Measurements from ENCODE around the gene BTF3. TPM values are rescaled to one million over a fixed set of nuclear protein-coding genes. Genes with fewer than 3 reads are reported as not detected.
"Not testable (repeated sequence)": the region's sequence is repeated elsewhere in the genome, so short reads cannot be mapped to it uniquely, and the experiment has no call there.

The BTF3 gene
- total RNA-seq, 3 donors from 2014 or later (not counting 1 experiment from before 2014, with no cell fraction given): 364 to 423 (median 391) TPM

DNA sequence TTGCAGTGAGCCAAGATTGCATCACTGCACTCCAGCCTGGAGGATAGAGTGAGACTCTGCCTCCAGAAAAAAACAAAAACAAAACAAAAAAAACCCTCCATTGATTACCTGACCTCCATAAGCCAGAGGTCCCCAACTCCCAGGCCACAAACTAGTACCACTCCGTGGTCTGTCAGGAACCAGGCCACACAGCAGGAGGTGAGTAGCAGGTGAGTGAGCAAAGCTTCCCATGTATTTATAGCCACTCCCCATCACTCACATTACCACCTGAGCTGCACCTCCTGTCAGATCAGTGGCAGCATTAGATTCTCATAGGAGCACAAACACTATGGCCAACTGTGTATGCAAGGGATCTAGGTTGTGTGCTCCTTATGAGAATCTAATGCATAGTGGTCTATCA, 13.7 kb upstream of the BTF3 start:
- H3K9me3 Mint-ChIP-seq: no peaks in the 10 kb centered on the region
- H3K4me3 Mint-ChIP-seq: no peak overlapping the region
- no peaks in the 10 kb centered on the region for H3K4me1 ChIP-seq (ENCODE audit: control insufficient read depth, insufficient read depth, low read length)
- no peak overlapping the region for H3K4me3 ChIP-seq (ENCODE audit: low read length)
- H3K9me3 ChIP-seq (ENCODE audit: control insufficient read depth, insufficient read depth, low read length): no peaks in the 10 kb centered on the region
- H3K27ac Mint-ChIP-seq: no peak overlapping the region
- no peak overlapping the region for H3K27ac ChIP-seq (ENCODE audit: low read length)
- ATAC-seq (no peak), DNase-seq (no peak)
- intact Hi-C loops (cut with micrococcal nuclease): no loop called here
- H3K27me3 ChIP-seq (ENCODE audit: control insufficient read depth, insufficient read depth, low read length): no peaks in the 10 kb centered on the region
- WGBS (ENCODE audit: insufficient coverage): 100% methylated on average over 1 of the region's 1 CpG
- no peaks in the 10 kb centered on the region for H3K4me1 Mint-ChIP-seq
- no peaks in the 10 kb centered on the region for H3K36me3 Mint-ChIP-seq
- H3K36me3 ChIP-seq (ENCODE audit: control insufficient read depth, insufficient read depth, low read length): no peaks in the 10 kb centered on the region
- TF ChIP-seq, protein P1, sequence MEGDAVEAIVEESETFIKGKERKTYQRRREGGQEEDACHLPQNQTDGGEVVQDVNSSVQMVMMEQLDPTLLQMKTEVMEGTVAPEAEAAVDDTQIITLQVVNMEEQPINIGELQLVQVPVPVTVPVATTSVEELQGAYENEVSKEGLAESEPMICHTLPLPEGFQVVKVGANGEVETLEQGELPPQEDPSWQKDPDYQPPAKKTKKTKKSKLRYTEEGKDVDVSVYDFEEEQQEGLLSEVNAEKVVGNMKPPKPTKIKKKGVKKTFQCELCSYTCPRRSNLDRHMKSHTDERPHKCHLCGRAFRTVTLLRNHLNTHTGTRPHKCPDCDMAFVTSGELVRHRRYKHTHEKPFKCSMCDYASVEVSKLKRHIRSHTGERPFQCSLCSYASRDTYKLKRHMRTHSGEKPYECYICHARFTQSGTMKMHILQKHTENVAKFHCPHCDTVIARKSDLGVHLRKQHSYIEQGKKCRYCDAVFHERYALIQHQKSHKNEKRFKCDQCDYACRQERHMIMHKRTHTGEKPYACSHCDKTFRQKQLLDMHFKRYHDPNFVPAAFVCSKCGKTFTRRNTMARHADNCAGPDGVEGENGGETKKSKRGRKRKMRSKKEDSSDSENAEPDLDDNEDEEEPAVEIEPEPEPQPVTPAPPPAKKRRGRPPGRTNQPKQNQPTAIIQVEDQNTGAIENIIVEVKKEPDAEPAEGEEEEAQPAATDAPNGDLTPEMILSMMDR (IDR thresholded peaks at IDR 0.05): no peak
- peaks cover 45 to 53% of the 10 kb centered on the region in 2 donors for H3K27me3 Mint-ChIP-seq (ENCODE audit: low read depth in 2 of 2)

DNA sequence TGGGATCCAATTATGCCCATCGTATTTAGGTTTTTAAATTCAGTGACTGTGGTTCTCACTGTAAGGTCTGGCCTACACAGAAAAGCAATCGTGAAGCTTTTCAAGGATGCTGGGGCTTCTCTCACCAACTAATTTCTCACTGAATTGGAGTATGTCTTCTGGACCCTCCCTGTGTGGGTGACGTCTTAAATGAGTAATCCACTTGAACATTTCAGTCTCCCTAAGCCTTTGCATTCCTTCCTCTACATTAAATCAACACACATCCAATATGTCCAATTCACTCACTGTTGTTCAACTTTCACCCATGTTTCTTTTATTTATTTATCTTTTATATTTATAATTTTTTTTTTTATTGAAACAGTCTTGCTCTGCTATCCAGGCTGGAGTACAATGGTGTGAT, 12.5 kb upstream of the BTF3 start:
- no peaks in the 10 kb centered on the region for H3K36me3 ChIP-seq (ENCODE audit: control insufficient read depth, insufficient read depth, low read length)
- no peaks in the 10 kb centered on the region for H3K4me1 ChIP-seq (ENCODE audit: control insufficient read depth, insufficient read depth, low read length)
- H3K36me3 Mint-ChIP-seq: no peaks in the 10 kb centered on the region
- peaks cover 39 to 41% of the 10 kb centered on the region in 2 donors for H3K27me3 Mint-ChIP-seq (ENCODE audit: low read depth in 2 of 2)
- H3K4me3 ChIP-seq (ENCODE audit: low read length): no peak overlapping the region
- no peak overlapping the region for H3K4me3 Mint-ChIP-seq
- no peaks in the 10 kb centered on the region for H3K9me3 Mint-ChIP-seq
- no peak for ATAC-seq
- no peaks in the 10 kb centered on the region for H3K27me3 ChIP-seq (ENCODE audit: control insufficient read depth, insufficient read depth, low read length)
- H3K27ac Mint-ChIP-seq: no peak overlapping the region
- no peaks in the 10 kb centered on the region for H3K4me1 Mint-ChIP-seq
- no peak for DNase-seq
- TF ChIP-seq, protein P1 (IDR thresholded peaks at IDR 0.05): no peak
- intact Hi-C loops (cut with micrococcal nuclease): no loop called here
- no peaks in the 10 kb centered on the region for H3K9me3 ChIP-seq (ENCODE audit: control insufficient read depth, insufficient read depth, low read length)
- no peak overlapping the region for H3K27ac ChIP-seq (ENCODE audit: low read length)
- WGBS (ENCODE audit: insufficient coverage): 87% methylated on average over 3 of the region's 3 CpGs

DNA sequence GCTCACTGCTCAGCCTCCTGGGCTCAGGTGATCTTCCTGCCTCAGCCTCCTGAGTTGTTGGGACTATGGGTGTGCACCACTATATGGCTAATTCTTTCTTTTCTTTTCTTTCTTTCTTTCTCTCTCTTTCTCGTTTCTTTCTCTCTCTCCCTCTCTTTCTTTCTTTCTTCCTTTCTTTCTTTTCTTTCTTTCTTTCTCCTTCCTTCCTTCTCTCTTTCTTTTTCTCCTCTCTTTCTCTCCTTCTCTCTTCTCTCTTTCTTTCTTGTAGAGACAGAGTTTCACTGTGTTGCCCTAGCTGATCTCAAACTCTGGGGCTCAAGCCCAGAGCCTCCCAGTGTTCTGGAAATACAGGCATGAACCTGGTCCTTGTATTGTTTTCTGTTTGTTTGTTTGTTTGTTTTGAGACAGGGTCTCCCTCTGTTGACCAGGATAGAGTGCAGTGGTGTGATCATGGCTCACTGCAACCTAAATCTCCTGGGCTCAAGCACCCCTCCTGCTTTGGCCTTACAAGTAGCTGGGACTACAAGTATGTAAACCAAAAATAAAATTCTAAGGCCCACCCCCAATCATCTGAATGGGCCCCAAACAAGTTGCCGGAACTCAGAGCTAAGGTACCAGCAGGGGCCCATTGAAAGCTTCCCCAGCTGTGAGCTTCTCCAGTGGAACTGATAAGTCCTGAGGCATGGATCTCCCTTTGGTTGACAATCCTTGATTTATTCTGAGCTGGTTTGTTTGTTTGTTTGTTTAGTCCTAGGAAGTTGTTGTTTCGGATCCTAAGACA, 11.9 kb upstream of the BTF3 start:
- Mint-ChIP-seq H3K4me1 (no peaks in the 10 kb centered on the region), H3K27me3 (ENCODE audit: low read depth in 2 of 2) (peaks cover 40 to 43% of the 10 kb centered on the region in 2 donors), H3K27ac (no peak overlapping the region), H3K4me3 (no peak overlapping the region), H3K36me3 (no peaks in the 10 kb centered on the region), H3K9me3 (no peaks in the 10 kb centered on the region)
- Histone ChIP-seq H3K4me3 (ENCODE audit: low read length) (no peak overlapping the region), H3K27me3 (ENCODE audit: control insufficient read depth, insufficient read depth, low read length) (no peaks in the 10 kb centered on the region), H3K4me1 (ENCODE audit: control insufficient read depth, insufficient read depth, low read length) (no peaks in the 10 kb centered on the region), H3K9me3 (ENCODE audit: control insufficient read depth, insufficient read depth, low read length) (no peaks in the 10 kb centered on the region), H3K36me3 (ENCODE audit: control insufficient read depth, insufficient read depth, low read length) (no peaks in the 10 kb centered on the region), H3K27ac (ENCODE audit: low read length) (no peak overlapping the region)
- intact Hi-C loops (cut with micrococcal nuclease): no loop called here
- WGBS (ENCODE audit: insufficient coverage): 75% methylated on average over 3 of the region's 3 CpGs
- DNase-seq: no peak
- TF ChIP-seq, protein P1 (IDR thresholded peaks at IDR 0.05): no peak
- no peak for ATAC-seq

DNA sequence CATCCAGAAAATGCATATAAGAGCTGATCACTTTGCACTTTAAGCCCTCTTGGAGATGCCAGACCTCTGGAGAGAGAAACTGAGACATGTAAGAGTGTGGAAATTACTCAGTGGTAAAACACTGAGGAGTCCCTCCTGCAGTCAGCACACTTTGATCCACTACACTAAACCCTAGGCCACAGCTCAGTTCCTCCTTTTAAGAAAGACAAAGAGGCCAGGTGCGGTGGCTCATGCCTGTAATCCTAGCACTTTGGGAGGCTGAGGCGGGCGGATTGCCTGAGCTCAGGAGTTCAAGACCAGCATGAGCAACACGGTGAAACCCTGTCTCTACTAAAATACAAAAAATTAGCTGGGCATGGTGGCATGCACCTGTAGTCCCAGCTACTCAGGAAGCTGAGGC, 11.0 kb upstream of the BTF3 start:
- H3K4me1 ChIP-seq (ENCODE audit: control insufficient read depth, insufficient read depth, low read length); H3K27ac Mint-ChIP-seq: not testable (repeated sequence)

More for the DNA sequence above, 11.0 kb upstream of the BTF3 start:
- H3K27ac ChIP-seq (ENCODE audit: low read length); H3K36me3 ChIP-seq (ENCODE audit: control insufficient read depth, insufficient read depth, low read length); H3K4me3 Mint-ChIP-seq; H3K36me3 Mint-ChIP-seq; DNase-seq; H3K4me1 Mint-ChIP-seq; H3K9me3 Mint-ChIP-seq; H3K9me3 ChIP-seq (ENCODE audit: control insufficient read depth, insufficient read depth, low read length); intact Hi-C loops (cut with micrococcal nuclease); H3K4me3 ChIP-seq (ENCODE audit: low read length); H3K27me3 ChIP-seq (ENCODE audit: control insufficient read depth, insufficient read depth, low read length); ATAC-seq: not testable (repeated sequence)
- 90% methylated on average over 4 of the region's 4 CpGs for WGBS (ENCODE audit: insufficient coverage)
- H3K27me3 Mint-ChIP-seq (ENCODE audit: low read depth in 2 of 2): peaks cover 45 to 50% of the 10 kb centered on the region in 2 donors

Data from natural killer cell (primary cell).